Mononuclear cell (primary cell): Measurements from ENCODE around the gene ANKRD44. TPM values are rescaled to one million over a fixed set of nuclear protein-coding genes. Genes with fewer than 3 reads are reported as not detected.
"Not testable (repeated sequence)": the region's sequence is repeated elsewhere in the genome, so short reads cannot be mapped to it uniquely, and the experiment has no call there.

Source experiments
- H3K27me3 ChIP-seq: 2 replicates; pipeline ENCODE4 v1.6.0; 2011; ENCODE audit warnings: low read length, control low read depth; ENCODE audit not compliant: insufficient read depth
- H3K4me1 ChIP-seq: 2 replicates; pipeline ENCODE4 v1.5.1; 2011; ENCODE audit warnings: mild to moderate bottlenecking, low read length, control low read depth; ENCODE audit not compliant: insufficient read depth
- H3K4me3 ChIP-seq: 2 replicates; pipeline ENCODE4 v1.5.1; 2011; ENCODE audit warnings: mild to moderate bottlenecking, low read length, moderate library complexity
- H3K9me3 ChIP-seq: 2 replicates; pipeline ENCODE4 v1.5.1; 2011; ENCODE audit warnings: low read depth, mild to moderate bottlenecking, control low read depth, low read length
- total RNA-seq: library from RNA; depleted of rRNA; stranded (reverse); fragments of >200 nt; gene quantifications from one replicate; pipeline ENCODE4 v1.2.3, GENCODE V29; 2012

ANKRD44 gene
- total RNA-seq, 1 donor = 171 TPM

DNA sequence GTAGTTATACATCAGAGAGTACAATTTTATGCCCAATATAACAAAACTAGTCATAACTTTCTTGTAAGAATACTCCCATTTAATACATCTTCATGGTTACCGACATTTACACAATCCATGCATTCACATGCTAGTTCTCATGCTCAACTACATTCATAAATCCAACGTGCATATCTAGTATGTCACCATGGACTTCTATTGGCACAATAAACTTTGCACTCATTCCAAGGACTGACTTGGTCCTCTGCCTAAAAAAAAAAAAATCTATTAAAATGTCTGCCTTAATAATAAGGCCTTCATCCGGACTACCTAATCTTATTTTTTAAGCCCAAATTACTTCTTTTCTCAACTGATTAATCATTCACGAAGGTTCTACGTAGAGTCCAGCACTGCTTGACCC, 276.3 kb downstream of the ANKRD44 start:
- no peaks in the 10 kb centered on the region for H3K27me3 ChIP-seq
- H3K4me3 ChIP-seq = no peak overlapping the region
- H3K9me3 ChIP-seq = no peaks in the 10 kb centered on the region
- H3K4me1 ChIP-seq = no peaks in the 10 kb centered on the region

DNA sequence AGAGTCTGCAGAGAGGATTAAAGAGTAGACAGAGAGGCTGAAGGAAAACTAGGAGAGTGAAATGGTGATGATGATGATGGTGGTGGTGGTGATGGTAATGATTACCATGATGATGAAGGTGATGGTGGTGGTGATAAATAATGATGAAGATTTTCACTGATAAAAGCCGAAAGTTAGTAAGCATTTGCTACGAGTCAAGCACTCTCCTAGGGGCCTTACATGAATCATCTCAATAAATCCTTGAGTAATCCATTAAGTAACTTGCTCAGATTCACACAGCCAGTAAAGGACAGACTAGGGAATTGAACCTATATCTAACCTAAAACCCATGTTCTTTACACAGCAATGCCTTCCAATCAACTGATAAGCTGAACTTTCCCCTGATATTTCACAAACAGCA, 277.4 kb downstream of the ANKRD44 start:
- Histone ChIP-seq H3K9me3 (no peaks in the 10 kb centered on the region), H3K4me3 (no peak overlapping the region), H3K4me1 (no peaks in the 10 kb centered on the region), H3K27me3 (no peaks in the 10 kb centered on the region)

DNA sequence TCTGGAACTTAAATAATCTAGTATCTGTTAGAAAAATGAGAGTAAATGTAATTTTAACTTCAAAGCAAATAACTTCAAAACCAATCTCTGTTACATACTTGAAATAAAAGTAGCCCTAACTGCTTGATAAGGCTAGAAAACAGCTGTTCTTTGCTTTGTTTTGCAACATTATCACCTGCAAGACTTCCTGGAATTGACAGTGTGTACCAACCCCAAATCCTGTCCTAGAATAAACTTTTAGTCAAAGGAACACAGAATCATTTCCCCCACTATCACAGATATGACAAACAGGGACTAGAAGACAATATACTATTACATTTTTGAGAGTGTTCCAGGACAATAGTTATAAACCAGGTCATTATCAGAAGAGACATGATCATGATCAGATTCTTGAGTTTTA, 278.8 kb downstream of the ANKRD44 start:
- H3K27me3 ChIP-seq = no peaks in the 10 kb centered on the region
- H3K4me1 ChIP-seq = no peaks in the 10 kb centered on the region
- H3K9me3 ChIP-seq = no peaks in the 10 kb centered on the region
- no peak overlapping the region for H3K4me3 ChIP-seq

DNA sequence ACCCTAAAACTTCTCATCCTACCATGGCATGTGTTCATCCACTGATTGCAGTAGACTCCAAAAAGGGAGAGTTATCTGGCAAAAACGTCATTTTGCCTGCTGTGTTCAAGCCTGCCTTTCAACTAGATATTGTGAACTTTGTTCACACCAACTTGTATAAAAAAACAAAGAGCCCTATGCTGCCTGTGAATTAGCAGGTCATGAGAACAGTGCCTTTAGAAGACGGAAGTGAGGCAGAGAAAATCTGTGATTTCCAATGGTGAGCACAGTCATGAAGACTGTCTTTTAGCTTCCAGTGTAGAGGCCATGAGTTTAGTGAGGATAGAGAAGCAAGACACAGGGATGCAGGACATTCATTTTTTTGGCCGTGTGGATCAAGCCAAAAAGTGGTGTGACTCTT, 280.5 kb downstream of the ANKRD44 start:
- H3K4me1 ChIP-seq = no peaks in the 10 kb centered on the region
- no peaks in the 10 kb centered on the region for H3K27me3 ChIP-seq
- H3K9me3 ChIP-seq = no peaks in the 10 kb centered on the region
- no peak overlapping the region for H3K4me3 ChIP-seq

DNA sequence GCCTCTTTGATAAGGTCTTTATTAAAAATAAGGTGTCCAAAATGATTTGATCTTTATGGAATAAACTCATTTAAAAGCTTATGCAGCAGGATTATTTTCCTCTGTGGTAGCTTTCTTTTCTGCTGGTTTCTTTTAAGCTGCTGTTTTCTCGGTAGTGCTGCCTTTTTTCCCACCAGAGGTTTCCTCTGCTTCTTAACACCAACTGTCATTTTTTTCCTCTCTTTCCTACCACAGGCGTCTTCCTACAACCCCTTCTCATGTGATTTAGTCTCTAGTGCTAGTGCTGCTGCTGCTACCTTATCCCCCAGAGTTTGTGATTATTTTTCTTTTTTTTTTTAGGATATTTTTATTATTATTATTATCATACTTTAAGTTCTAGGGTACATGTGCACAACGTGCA, 281.9 kb downstream of the ANKRD44 start:
- Histone ChIP-seq H3K9me3 (no peaks in the 10 kb centered on the region), H3K4me1 (no peaks in the 10 kb centered on the region), H3K27me3 (no peaks in the 10 kb centered on the region), H3K4me3 (no peak overlapping the region)

DNA sequence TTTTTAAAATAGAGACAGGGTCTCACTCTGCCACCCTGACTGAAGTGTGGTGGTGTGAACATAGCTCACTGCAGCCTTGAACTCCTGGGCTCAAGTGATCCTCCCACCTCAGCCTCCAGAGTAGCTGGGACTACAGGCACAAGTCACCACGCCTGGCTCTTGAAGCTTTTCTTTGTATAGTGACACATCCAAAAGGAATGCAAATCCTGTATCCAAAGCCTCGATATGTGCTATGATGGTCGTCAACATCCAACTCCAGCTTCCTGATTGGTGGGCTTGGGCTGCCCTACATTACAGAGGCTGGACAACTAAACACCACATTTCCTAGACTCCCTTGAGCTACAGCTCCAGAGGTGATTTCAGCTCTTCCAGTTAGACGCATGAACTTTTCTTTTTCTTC, 282.4 kb downstream of the ANKRD44 start:
- Histone ChIP-seq H3K27me3 (no peaks in the 10 kb centered on the region), H3K4me3 (no peak overlapping the region), H3K9me3 (no peaks in the 10 kb centered on the region), H3K4me1 (no peaks in the 10 kb centered on the region)

DNA sequence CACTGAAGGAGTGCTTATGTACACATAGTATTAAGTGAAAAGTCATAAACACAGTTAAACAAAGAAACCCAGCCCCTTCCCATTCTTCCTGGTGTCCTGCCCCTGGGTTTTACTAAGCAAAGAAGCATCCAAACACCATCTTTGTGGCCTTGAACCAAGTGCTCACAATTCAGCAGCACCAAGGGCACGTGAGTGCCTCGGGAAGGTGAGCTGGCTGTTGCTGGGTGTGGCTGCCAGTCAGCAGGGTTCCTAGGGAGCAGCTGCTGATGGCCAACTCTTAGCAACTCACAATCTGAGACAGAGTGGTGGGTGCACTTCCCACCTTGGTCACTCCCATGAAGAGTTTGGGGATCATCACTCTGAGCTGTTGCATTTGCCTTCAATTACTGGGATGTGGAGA, 286.4 kb downstream of the ANKRD44 start:
- H3K4me1 ChIP-seq = no peaks in the 10 kb centered on the region
- H3K4me3 ChIP-seq = no peak overlapping the region
- no peaks in the 10 kb centered on the region for H3K27me3 ChIP-seq
- H3K9me3 ChIP-seq = no peaks in the 10 kb centered on the region

DNA sequence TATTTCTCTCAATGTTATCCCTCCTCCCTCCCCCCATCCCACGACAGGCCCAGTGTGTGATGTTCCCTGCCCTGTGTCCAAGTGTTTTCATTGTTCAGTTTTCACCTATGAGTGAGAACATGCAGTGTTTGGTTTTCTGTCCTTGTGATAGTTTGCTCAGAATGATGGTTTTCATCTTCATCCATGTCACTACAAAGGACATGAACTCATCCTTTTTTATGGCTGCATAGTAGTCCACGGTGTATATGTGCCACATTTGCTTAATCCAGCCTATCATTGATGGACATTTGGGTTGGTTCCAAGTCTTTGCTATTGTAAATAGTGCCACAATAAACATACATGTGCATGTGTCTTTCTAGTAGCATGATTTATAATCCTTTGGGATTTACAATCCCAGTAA, 289.7 kb downstream of the ANKRD44 start:
- not testable (repeated sequence) for H3K4me1 ChIP-seq, H3K27me3 ChIP-seq, H3K9me3 ChIP-seq, H3K4me3 ChIP-seq

DNA sequence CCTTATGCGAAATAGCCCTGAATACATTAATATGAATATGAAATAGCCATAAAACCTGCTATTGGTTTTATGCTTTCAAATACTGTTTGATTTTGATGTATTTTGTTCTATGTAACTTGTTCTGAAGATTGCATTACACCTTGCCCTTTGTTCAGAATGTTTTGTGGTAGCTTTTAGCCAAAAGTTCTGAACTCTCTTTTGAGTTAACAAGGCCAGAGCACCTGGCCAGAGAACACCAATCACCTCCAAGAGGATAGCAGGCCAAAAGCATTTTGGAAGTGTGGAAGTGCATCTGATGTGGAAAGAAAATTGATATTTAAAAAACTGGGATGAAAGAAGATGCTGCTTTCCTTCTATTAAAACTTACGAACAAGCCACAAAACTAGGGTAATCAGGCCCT, 297.5 kb downstream of the ANKRD44 start:
- Histone ChIP-seq H3K4me1 (no peaks in the 10 kb centered on the region), H3K27me3 (no peaks in the 10 kb centered on the region), H3K4me3 (no peak overlapping the region), H3K9me3 (no peaks in the 10 kb centered on the region)

DNA sequence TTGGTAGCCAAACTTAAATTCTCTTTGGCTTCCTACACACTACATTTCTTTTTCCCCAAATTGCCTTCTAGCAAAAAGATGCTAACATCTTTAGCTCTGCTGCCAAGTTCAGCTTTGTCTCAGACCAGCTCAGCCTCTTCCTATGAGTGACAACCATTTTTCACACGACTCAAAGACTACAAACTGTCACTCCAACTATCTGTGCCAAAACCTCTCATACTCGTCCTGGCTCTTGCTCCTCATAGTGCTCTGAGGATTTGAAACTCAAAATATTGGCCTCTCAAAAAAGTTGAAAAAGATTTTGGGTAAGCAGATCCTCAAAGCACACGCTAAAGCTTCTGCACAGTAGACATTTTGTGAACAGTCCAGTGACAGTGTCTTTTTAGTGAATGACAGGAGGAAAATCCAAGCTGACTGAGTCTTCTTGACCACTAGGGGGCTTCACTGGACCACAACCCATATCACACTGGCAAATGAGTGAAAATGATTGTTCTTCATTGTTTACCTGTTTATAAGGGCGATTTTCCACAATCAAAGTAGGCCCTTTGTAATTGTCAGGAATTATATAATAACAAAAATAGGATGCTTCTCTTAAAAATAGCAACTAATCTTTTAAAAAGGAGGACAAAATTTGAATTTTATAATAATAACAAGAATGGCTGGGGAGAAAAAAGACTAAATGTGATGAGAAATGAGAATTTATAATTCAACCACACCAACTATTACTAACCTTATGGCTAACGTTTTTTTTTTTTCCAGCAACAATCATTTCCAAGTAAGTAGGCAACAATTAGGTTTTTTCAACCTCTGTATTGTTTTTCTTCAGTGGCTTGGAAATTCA, 298.6 kb downstream of the ANKRD44 start:
- Histone ChIP-seq H3K27me3 (no peaks in the 10 kb centered on the region), H3K4me1 (no peaks in the 10 kb centered on the region), H3K9me3 (no peaks in the 10 kb centered on the region)

DNA sequence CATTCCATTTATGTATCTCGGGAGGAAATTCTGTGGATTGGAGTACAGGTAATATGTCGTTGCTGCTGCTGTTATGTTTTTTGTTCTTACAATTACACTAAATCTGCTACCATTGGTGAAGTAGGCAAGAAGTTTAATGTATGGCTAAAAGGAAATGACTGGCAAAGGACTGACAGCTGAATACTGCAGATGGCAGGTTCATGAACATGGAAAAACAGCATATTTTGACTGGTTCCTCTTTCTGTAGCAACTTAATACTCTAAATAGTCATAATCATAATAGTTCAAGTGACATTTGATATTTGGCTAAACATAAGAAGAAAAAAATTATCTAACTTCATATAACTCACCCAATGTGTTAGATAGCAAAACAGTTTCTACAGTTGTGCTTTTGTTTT, 299.6 kb downstream of the ANKRD44 start:
- Histone ChIP-seq H3K4me3 (no peak overlapping the region), H3K9me3 (no peaks in the 10 kb centered on the region), H3K4me1 (no peaks in the 10 kb centered on the region), H3K27me3 (no peaks in the 10 kb centered on the region)

More for the DNA sequence above, 298.6 kb downstream of the ANKRD44 start:
- no peak overlapping the region for H3K4me3 ChIP-seq

DNA sequence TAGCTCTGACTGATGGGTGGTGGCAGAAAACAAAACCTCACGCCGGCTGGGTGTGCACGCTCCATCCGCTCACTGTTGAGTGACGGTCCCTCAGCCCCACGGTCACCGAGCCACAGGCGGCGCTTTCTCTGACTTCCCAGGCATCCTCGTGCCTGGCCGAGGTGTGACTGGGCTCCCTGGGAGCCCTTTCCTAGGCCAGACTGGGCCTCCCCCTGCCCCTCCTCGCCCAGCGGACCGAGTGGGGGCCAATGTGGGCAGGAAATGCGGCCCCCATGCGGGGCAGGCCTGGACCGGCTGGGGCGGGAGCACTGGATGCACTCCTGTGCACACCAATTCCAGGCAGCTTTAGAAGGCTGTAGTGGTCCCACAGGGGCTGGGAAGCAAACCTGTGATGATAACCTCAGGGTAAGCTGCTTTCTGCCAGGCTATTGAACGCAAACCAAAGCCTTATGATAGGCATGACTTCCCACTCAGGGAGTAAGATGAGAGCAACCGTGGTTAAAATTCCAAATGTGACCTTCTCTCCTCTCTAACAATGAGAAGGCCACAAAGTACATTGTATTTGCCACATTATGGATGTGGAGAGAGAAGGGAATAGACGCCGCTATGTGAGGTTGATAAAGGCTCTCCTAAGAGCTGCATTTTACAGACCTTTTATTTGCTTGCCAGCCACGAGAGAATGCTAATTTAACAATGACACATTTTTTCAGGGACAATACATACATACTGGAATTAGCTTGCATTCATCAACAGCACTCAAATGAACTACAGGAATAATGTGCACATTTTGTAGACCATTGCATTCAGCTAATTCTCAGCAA, 300.2 kb downstream of the ANKRD44 start:
- no peaks in the 10 kb centered on the region for H3K4me1 ChIP-seq
- H3K27me3 ChIP-seq = no peaks in the 10 kb centered on the region
- H3K9me3 ChIP-seq = no peaks in the 10 kb centered on the region
- H3K4me3 ChIP-seq = no peak overlapping the region

DNA sequence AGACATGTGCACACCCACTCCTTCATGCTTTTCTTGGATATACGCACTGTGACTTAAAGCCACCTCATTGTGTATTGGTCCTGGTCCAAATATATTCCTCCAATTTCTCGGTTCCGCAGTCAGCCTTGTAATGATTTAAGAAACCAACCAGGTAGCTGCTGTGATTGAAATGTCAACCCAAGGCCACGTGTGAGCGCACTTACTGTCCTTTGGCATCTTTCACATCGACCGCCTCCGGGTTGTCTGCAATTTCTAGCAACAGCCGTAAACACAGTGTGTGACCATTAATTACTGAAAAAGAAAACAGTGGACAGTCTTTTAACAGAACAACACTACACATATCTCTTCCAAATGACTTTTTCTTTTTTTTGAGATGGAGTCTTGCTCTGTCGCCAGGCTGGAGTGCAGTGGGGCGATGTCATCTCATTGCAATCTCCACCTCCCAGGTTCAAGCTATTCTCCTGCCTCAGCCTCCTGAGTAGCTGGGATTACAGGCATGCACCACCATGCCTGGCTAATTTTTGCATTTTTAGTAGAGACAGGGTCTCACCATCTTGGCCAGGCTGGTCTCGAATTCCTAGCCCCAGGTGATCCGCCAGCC, 301.7 kb downstream of the ANKRD44 start:
- H3K27me3 ChIP-seq, H3K4me3 ChIP-seq, H3K9me3 ChIP-seq, H3K4me1 ChIP-seq: not testable (repeated sequence)

DNA sequence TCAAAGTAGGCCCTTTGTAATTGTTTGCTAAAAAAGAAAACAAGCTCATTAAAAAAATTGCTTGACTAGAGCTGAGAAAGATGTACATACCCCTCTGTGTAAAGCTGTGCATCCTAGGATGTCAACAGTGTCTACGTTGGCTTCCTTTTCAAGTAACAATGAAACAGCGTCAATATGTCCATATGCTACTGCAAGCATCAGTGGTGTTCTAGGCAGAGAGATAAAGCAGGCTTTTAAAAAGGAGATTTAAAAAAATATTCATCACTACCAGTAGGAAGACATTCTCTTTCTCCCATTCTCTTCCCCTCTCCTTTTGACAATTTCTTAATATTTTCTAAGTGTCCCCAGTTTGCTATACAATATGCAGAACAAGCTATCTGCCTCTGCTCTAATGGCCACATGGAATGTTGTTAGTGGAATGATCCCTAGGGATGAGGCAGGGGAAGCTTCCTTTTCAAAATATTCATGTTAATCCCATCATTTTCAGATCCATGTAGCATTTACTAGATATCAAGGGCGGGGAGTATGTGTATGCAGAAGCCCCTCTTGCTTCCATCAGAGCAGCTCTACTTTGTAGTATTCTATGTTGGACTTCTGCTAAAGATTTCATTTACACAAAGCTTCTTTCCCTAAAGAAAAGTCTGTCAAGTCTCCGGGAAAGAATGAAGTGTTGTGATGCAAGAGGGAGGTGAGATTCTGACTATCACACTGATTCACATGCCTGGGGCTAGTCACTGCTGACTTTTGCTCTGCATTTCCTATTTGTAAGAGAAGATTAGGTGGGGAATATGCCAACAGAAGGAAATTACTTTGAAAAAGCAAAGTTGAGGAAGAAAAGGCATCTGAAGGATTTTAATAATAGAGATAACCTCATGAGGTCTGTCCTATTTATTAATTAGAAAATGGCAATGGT, 302.6 kb downstream of the ANKRD44 start:
- Histone ChIP-seq H3K27me3 (no peaks in the 10 kb centered on the region), H3K9me3 (no peaks in the 10 kb centered on the region), H3K4me1 (no peaks in the 10 kb centered on the region), H3K4me3 (no peak overlapping the region)
